Measurements from ENCODE around the gene SEMA4G. TPM values are rescaled to one million over a fixed set of nuclear protein-coding genes. Genes with fewer than 3 reads are reported as not detected.

Gene SEMA4G
- total RNA-seq: 0.43 and 0.92 TPM in 2 replicates

GRCh38 chr10:100969187-100970075, at the start of gene SEMA4G:
Gene SEMA4G, plus strand, starts transcription at chr10:100969504. Its CDS starts 3,409 bp downstream, at chr10:100972913.

GRCh38 chr10:100986952-100987684, 17.8 kb downstream of the SEMA4G start, which contains the start of the genes MRPL43 and TWNK:
Gene MRPL43, minus strand, starts transcription at chr10:100987497. Its CDS starts 54 bp downstream, at chr10:100987443.
Gene TWNK, plus strand, starts transcription at chr10:100987543. Its CDS starts 668 bp downstream, at chr10:100988211.

GRCh38 chr10:100999742-101000126, 30.4 kb downstream of the SEMA4G start, which contains the start of gene LZTS2:
Gene LZTS2, plus strand, starts transcription at chr10:100999808. Its CDS starts 2,731 bp downstream, at chr10:101002539.

Other genes starting within 250 kb of the SEMA4G start
- not detected in 2 replicates for gene PAX2, start 223.9 kb upstream of the SEMA4G start, total RNA-seq
- gene SLF2, start 56.5 kb upstream of the SEMA4G start, total RNA-seq: 20.6 and 22.8 TPM in 2 replicates
- gene MRPL43, start 18.0 kb downstream of the SEMA4G start, total RNA-seq: 50.1 and 50.5 TPM in 2 replicates
- 4.0 and 4.1 TPM in 2 replicates for gene TWNK, start 18.0 kb downstream of the SEMA4G start, total RNA-seq
- gene LZTS2, start 30.3 kb downstream of the SEMA4G start, total RNA-seq: 43.4 and 87.9 TPM in 2 replicates
- 0.28 and 1.1 TPM in 2 replicates for gene PDZD7, start 61.6 kb downstream of the SEMA4G start, total RNA-seq
- 39.5 and 39.8 TPM in 2 replicates for gene SFXN3, start 61.7 kb downstream of the SEMA4G start, total RNA-seq
- gene KAZALD1, start 92.5 kb downstream of the SEMA4G start, total RNA-seq: 18.2 and 30.3 TPM in 2 replicates
- not detected in 2 replicates for gene TLX1, start 161.8 kb downstream of the SEMA4G start, total RNA-seq

Data from smooth muscle cell of bladder (primary cell).